Naive thymus-derived CD8-positive, alpha-beta T cell (primary cell): ENCODE data around the gene CRELD1. TPM values are rescaled to one million over a fixed set of nuclear protein-coding genes. Genes with fewer than 3 reads are reported as not detected.

Source experiments
- ATAC-seq, 2 donors: fragments of 150-1000 bp; cut with Tn5 transposase in 1 of 2; sonication (Bioruptor Pico), chemical (Tn5 transposase) in 1 of 2; 1 replicate in 1 of 2; 2 replicates in 1 of 2; pipeline ENCODE4 v1.10.0; 2021; ENCODE audit warnings: mild to moderate bottlenecking in 2 of 2, moderate library complexity in 2 of 2
- POLR2A ChIA-PET: fragments of 350-600 bp; sonication (Branson Sonifier 250); formaldehyde crosslinking; loops from one replicate; lab custom pipeline; 2021; ENCODE audit warnings: antibody characterized with exemption; lab: Charles Lee
- DNase-seq, 10 donors: peaks; one replicate each; pipeline versions ENCODE4 v3.0.0 to v3.0.0-alpha.2; 2020 to 2022
- H3K27ac Mint-ChIP-seq, 10 donors: one replicate each; pipeline ENCODE4 v1.8.0; 2020 to 2022; ENCODE audit warnings: mild to moderate bottlenecking in 10 of 10, mixed read lengths in 10 of 10, moderate library complexity in 4 of 10, inconsistent platforms in 1 of 10
- H3K27me3 Mint-ChIP-seq, 5 donors: one replicate each; pipeline ENCODE4 v1.8.0; 2021 to 2022; ENCODE audit warnings: mixed read lengths in 5 of 5
- H3K36me3 Mint-ChIP-seq, 3 donors: one replicate each; pipeline ENCODE4 v1.8.0; 2020 to 2022; ENCODE audit warnings: mixed read lengths in 3 of 3, mild to moderate bottlenecking in 2 of 3, inconsistent platforms in 1 of 3
- H3K4me1 Mint-ChIP-seq, 4 donors: one replicate each; pipeline ENCODE4 v1.8.0; 2021 to 2022; ENCODE audit warnings: mixed read lengths in 4 of 4
- H3K4me3 Mint-ChIP-seq, 10 donors: one replicate each; pipeline ENCODE4 v1.8.0; 2020 to 2022; ENCODE audit warnings: mild to moderate bottlenecking in 10 of 10, mixed read lengths in 10 of 10, moderate library complexity in 6 of 10, inconsistent platforms in 1 of 10
- H3K9me3 Mint-ChIP-seq, 9 donors: one replicate each; pipeline ENCODE4 v1.8.0; 2020 to 2022; ENCODE audit warnings: mixed read lengths in 9 of 9, mild to moderate bottlenecking in 3 of 9, inconsistent platforms in 1 of 9, moderate library complexity in 1 of 9
- polyA plus RNA-seq, 3 donors: library from polyadenylated mRNA; unstranded; fragments of 300-500 nt; fragmentation: Illumina TruSeq; gene quantifications; one replicate each; pipeline ENCODE4 v1.2.3, GENCODE V29; 2021
- total RNA-seq, 8 experiments: library from RNA in 2 of 8; stranded (reverse) in 2 of 8; gene quantifications; one replicate each; pipeline ENCODE4 v1.2.3 and lab custom pipeline; 2021 to 2026

The CRELD1 gene
- total and polyA plus RNA-seq, 5 experiments from 2014 or later = 25.5 to 58.3 (median 33.3) TPM

DNA sequence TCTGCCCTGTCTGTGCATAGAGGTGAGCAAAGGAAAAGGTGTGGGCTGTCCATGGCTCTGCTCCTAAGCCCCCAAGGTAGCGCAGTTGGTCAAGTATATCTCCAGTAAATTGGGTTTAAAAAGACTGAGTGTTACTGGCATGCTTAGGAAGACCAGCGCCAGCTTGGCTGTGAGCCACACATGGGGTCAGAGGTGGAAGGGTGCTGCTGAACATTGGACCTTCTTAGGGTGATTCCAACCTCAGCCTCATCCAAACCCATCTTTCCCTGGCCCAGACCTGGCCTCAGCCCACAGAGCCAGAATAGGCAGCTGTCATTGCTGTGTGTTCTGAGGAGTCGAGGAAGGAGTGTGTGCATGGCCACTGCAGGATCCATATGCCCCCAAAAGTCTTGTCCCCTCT, 25.3 kb upstream of the CRELD1 start:
- H3K36me3 Mint-ChIP-seq = peaks cover 0 to 2% (median 0%) of the 10 kb centered on the region in 3 donors
- DNase-seq = no peak
- POLR2A ChIA-PET = no interaction called here
- H3K9me3 Mint-ChIP-seq = no peaks in the 10 kb centered on the region
- no peak overlapping the region for H3K4me3 Mint-ChIP-seq
- ATAC-seq = no peak
- peaks cover 4 to 17% (median 7%) of the 10 kb centered on the region in 4 donors for H3K4me1 Mint-ChIP-seq
- H3K27ac Mint-ChIP-seq = peak overlapping the region in 1 of 10 donors; percentile 62
- peaks cover 3 to 16% (median 6%) of the 10 kb centered on the region in 5 donors for H3K27me3 Mint-ChIP-seq

DNA sequence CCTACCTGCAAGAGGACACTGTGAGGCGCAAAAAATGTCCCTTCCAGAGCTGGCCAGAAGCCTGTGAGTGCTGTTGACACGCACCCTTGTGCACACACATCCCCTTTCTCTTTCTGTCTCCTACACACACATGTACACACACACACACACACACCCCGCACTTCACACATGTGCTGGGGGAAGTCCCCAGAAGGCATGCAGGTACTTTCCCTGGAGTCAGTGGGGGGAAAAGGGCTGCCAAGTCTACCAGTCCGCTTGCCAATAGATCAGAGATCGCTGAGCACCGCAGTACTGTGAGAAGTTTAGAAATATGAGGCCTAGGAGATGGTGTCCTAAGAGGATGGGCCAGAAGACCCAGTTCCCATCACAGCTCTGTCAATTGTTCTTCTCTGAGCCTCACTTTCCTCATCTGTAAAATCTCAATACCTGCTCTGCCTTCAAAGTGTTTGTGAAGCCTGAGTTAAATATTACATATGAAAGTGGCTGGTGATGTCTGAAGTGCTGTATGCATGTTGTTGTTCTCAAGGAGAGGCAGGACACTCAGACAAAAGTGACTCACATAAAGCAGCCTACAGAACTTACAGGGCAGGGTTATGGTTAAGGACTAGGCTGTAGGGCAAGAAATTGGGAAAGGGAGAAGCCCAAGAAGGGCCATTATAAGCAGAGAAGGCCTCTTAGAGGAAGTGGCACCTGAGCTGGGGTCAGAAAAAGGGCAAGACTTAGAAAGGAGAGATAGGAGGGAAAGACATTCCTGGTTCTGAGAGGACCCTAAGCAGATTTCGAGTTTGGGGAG, 24.2 kb upstream of the CRELD1 start:
- Mint-ChIP-seq H3K36me3 (peaks cover 0 to 2% (median 0%) of the 10 kb centered on the region in 3 donors), H3K9me3 (no peaks in the 10 kb centered on the region), H3K27me3 (peaks cover 3 to 16% (median 6%) of the 10 kb centered on the region in 5 donors), H3K4me3 (no peak overlapping the region), H3K4me1 (peaks cover 0 to 13% (median 3%) of the 10 kb centered on the region in 4 donors), H3K27ac (peak overlapping the region in 1 of 10 donors; percentile 26)
- POLR2A ChIA-PET = no interaction called here
- ATAC-seq (no peak), DNase-seq (no peak)

DNA sequence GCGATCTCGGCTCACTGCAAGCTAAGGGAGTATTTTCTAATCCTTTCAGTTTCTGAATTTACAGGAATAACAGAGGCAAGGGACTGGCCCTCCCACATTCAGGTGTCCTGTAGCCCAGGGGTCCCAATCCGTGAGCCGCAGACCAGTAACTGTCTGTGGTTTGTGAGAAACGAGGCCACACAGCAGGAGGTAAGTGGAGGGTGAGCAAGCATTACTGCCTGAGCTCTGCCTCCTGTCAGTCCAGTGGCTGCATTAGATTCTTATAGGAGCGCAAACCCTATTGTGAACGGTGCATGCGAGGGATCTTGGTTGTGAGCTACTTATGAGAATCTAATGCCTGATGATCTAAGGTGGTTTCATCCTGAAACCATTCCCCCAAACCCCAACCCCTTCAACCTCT, 21.8 kb upstream of the CRELD1 start:
- ATAC-seq (no peak), DNase-seq (no peak)
- peaks cover 2 to 16% (median 6%) of the 10 kb centered on the region in 5 donors for H3K27me3 Mint-ChIP-seq
- no peaks in the 10 kb centered on the region for H3K9me3 Mint-ChIP-seq
- no peak overlapping the region for H3K4me3 Mint-ChIP-seq
- H3K4me1 Mint-ChIP-seq = peaks cover 3 to 27% (median 17%) of the 10 kb centered on the region in 4 donors
- POLR2A ChIA-PET = interaction anchor here (2.6 kb wide), 1 partner anchor 22 kb away, joined by 6 read pairs; the partner anchor contains the start of gene JAGN1
- H3K36me3 Mint-ChIP-seq = peaks cover 0 to 2% (median 0%) of the 10 kb centered on the region in 3 donors
- H3K27ac Mint-ChIP-seq = peak overlapping the region in 1 of 10 donors; percentile 12

DNA sequence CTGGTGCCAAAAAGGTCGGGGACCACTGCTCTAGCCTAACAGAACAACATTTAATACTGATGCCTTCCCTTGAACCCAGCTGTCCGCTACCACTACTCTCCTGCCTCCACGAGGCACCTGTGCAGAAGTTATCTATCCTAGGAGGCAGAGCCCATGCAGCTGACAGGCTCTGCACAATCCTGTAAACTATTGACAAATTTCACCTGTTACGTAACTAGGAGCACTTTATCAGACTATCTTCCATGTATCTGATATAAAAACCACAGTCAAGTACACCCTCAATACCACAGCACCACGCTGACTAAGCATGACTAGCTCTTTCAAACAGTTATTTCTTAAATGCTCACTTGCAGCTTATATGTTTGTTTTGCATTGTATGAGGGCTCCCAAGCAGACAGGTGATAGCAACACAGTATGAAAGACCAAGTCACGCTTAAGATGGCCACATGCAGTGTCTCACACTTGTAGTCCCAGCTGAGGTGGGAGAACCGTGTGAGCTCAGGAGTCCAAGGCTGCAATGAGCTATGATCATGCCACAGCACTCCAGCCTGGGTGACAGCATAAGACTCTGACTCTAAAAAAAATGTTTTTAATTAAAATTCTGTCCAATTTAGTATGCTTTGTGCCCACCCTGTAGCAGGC, 21.2 kb upstream of the CRELD1 start:
- Mint-ChIP-seq H3K27me3 (peaks cover 2 to 16% (median 6%) of the 10 kb centered on the region in 5 donors), H3K36me3 (peaks cover 0 to 2% (median 0%) of the 10 kb centered on the region in 3 donors), H3K9me3 (no peaks in the 10 kb centered on the region), H3K4me1 (peaks cover 3 to 28% (median 18%) of the 10 kb centered on the region in 4 donors), H3K27ac (no peak overlapping the region), H3K4me3 (peak overlapping the region in 1 of 10 donors; percentile 18)
- DNase-seq (no peak), ATAC-seq (no peak)
- POLR2A ChIA-PET = interaction anchor here (2.6 kb wide), 1 partner anchor 22 kb away, joined by 6 read pairs; the partner anchor contains the start of gene JAGN1

DNA sequence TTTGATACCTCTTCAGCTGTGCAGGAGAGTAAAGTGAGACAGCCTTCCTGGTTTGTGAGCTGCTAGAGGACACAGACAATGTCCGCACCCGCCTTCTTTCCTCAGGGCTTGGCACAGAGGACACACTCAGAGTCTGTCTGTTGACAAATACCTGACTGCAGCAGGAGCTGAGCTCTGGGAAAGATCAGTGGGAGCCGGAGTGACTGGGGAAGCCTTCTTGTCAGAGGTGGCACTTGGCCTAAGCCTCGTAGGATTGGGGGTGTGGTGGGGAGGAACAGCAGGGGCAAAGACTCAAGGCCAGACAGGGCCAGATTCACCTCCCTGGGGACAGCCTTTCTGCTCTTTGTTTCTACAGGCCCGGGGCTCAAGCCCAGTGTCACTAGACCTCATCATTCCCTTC, 20.0 kb upstream of the CRELD1 start:
- peaks cover 3 to 28% (median 18%) of the 10 kb centered on the region in 4 donors for H3K4me1 Mint-ChIP-seq
- H3K4me3 Mint-ChIP-seq = peak overlapping the region in 2 of 10 donors; percentile 26 to 58
- H3K36me3 Mint-ChIP-seq = peaks cover 0 to 2% (median 0%) of the 10 kb centered on the region in 3 donors
- peaks cover 2 to 16% (median 6%) of the 10 kb centered on the region in 5 donors for H3K27me3 Mint-ChIP-seq
- peak overlapping the region in 1 of 10 donors; percentile 92 for H3K27ac Mint-ChIP-seq
- no peak for ATAC-seq
- DNase-seq = no peak
- no peaks in the 10 kb centered on the region for H3K9me3 Mint-ChIP-seq
- POLR2A ChIA-PET = interaction anchor here (2.6 kb wide), 1 partner anchor 23 kb away, joined by 6 read pairs; the partner anchor contains the start of gene JAGN1

DNA sequence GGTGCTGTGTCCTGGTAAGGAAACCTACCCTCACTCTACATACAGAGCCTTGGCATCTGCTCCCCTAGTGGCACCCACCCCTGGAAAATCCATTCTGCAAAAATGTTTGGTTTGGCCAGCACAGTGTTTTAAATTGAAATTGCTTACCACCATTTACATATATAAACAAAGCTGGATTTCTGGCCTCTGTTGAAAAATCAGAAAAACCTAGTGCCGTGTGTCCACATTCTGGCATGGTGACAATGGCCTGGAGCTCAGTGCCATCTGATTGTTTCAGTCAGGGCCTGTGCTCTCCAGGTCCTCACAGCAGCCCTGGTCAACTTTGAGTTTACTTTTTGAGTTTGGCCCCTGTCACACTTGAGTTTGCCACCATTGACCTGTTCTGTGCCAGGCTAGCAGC, 19.6 kb upstream of the CRELD1 start:
- no peaks in the 10 kb centered on the region for H3K9me3 Mint-ChIP-seq
- DNase-seq = no peak
- no peak overlapping the region for H3K27ac Mint-ChIP-seq
- peaks cover 0 to 2% (median 0%) of the 10 kb centered on the region in 3 donors for H3K36me3 Mint-ChIP-seq
- POLR2A ChIA-PET = interaction anchor here (2.6 kb wide), 1 partner anchor 24 kb away, joined by 6 read pairs; the partner anchor contains the start of gene JAGN1
- peaks cover 2 to 16% (median 6%) of the 10 kb centered on the region in 5 donors for H3K27me3 Mint-ChIP-seq
- peaks cover 3 to 28% (median 18%) of the 10 kb centered on the region in 4 donors for H3K4me1 Mint-ChIP-seq
- no peak for ATAC-seq
- H3K4me3 Mint-ChIP-seq = peak overlapping the region in 4 of 10 donors; percentile 7 to 58 (median 12)

DNA sequence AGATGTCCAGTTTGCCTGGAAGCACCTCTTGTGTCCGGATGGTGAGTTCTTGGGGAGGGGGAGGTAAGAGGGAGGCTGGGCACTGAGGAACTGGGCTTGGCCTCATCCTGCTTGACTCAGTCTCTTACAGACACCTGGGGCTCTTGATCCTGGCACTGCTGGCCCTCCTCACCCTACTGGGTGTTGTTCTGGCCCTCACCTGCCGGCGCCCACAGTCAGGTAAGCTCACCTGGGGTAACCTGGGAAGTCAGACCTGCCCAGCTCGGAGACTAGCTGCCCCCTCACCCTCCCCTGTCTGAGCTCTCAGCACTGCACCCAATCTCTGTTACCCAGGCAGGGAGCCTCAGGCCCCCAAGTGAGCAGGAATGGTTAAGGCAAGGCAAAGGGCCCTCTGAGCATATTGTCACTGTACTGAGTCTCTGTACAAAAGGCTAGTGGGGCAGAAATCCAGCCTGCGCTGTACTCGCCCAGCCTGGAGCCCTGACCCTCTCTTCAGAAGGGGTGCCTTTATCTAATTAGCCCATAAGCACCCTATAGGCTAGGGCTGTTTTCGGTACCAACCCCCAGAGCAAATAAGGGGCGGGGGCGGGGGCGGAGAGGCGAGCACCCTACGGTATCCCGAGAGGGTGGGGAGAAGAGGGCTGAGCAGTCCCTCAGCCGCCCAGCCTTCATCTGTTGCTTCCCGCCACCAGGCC, 18.9 kb upstream of the CRELD1 start:
- Mint-ChIP-seq H3K27ac (peak overlapping the region in 2 of 10 donors; percentile 44 to 49), H3K9me3 (no peaks in the 10 kb centered on the region), H3K36me3 (peaks cover 0 to 2% (median 0%) of the 10 kb centered on the region in 3 donors), H3K4me3 (peak overlapping the region; percentile 46 to 82 (median 64)), H3K27me3 (peaks cover 2 to 16% (median 4%) of the 10 kb centered on the region in 5 donors), H3K4me1 (peaks cover 3 to 23% (median 18%) of the 10 kb centered on the region in 4 donors)
- no peak for DNase-seq
- POLR2A ChIA-PET = interaction anchor here (2.6 kb wide), 1 partner anchor 24 kb away, joined by 6 read pairs; the partner anchor contains the start of gene JAGN1
- peak in 1 of 2 donors; percentile 12 for ATAC-seq

DNA sequence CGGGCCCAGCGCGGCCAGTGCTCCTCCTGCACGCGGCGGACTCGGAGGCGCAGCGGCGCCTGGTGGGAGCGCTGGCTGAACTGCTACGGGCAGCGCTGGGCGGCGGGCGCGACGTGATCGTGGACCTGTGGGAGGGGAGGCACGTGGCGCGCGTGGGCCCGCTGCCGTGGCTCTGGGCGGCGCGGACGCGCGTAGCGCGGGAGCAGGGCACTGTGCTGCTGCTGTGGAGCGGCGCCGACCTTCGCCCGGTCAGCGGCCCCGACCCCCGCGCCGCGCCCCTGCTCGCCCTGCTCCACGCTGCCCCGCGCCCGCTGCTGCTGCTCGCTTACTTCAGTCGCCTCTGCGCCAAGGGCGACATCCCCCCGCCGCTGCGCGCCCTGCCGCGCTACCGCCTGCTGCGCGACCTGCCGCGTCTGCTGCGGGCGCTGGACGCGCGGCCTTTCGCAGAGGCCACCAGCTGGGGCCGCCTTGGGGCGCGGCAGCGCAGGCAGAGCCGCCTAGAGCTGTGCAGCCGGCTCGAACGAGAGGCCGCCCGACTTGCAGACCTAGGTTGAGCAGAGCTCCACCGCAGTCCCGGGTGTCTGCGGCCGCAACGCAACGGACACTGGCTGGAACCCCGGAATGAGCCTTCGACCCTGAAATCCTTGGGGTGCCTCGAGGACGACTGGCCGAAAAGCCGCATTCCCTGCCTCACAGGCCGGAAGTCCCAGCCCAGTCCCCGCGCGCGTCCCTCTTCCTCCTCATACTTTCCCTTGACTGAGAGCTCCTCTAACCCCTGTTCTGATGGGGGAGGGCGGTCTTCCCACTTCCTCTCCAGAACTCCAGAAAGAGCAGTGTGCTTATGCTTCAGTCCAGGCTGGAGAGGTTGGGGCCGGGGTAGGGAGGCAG, 18.1 kb upstream of the CRELD1 start:
- H3K9me3 Mint-ChIP-seq = no peaks in the 10 kb centered on the region
- peaks cover 3 to 23% (median 18%) of the 10 kb centered on the region in 4 donors for H3K4me1 Mint-ChIP-seq
- ATAC-seq (peak; percentile 57 to 70), DNase-seq (peak in 5 of 10 donors; percentile 15 to 35 (median 26))
- H3K4me3 Mint-ChIP-seq = peak overlapping the region; percentile 67 to 88 (median 80)
- peak overlapping the region in 2 of 10 donors; percentile 18 to 62 for H3K27ac Mint-ChIP-seq
- POLR2A ChIA-PET = interaction anchor here (2.1 kb wide), 1 partner anchor 17 kb away, joined by 10 read pairs; no protein-coding TSS in a partner anchor
- H3K36me3 Mint-ChIP-seq = peaks cover 0 to 2% (median 0%) of the 10 kb centered on the region in 3 donors
- peaks cover 2 to 16% (median 4%) of the 10 kb centered on the region in 5 donors for H3K27me3 Mint-ChIP-seq

DNA sequence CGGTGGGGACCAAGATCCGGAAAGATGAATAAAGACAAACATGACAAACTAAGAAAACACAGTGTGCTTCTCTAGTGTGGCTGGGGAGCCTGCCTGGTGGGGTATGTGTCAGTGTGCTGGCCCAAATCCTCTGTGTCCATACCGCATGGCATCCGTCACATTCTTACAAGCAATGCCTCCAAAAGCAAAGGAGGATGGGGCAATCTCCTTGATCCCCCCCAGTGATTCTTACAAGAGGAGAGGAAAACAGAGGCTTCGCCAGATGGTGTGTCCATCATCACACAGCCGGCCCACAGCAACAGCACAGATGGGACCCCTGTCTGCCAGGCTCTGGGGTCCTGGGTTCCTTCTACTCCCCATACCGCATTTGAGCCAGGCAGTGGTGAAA, 17.3 kb upstream of the CRELD1 start:
- Mint-ChIP-seq H3K27ac (peak overlapping the region in 2 of 10 donors; percentile 19 to 56), H3K36me3 (peaks cover 0 to 2% (median 0%) of the 10 kb centered on the region in 3 donors), H3K4me1 (peaks cover 3 to 23% (median 18%) of the 10 kb centered on the region in 4 donors), H3K4me3 (peak overlapping the region; percentile 57 to 82 (median 79)), H3K27me3 (peaks cover 2 to 14% (median 4%) of the 10 kb centered on the region in 5 donors), H3K9me3 (no peaks in the 10 kb centered on the region)
- POLR2A ChIA-PET = interaction anchor here (1.0 to 2.1 kb wide), 2 partner anchors 16 to 37 kb away, joined by 3 to 10 read pairs; no protein-coding TSS in a partner anchor
- ATAC-seq (no peak), DNase-seq (no peak)

DNA sequence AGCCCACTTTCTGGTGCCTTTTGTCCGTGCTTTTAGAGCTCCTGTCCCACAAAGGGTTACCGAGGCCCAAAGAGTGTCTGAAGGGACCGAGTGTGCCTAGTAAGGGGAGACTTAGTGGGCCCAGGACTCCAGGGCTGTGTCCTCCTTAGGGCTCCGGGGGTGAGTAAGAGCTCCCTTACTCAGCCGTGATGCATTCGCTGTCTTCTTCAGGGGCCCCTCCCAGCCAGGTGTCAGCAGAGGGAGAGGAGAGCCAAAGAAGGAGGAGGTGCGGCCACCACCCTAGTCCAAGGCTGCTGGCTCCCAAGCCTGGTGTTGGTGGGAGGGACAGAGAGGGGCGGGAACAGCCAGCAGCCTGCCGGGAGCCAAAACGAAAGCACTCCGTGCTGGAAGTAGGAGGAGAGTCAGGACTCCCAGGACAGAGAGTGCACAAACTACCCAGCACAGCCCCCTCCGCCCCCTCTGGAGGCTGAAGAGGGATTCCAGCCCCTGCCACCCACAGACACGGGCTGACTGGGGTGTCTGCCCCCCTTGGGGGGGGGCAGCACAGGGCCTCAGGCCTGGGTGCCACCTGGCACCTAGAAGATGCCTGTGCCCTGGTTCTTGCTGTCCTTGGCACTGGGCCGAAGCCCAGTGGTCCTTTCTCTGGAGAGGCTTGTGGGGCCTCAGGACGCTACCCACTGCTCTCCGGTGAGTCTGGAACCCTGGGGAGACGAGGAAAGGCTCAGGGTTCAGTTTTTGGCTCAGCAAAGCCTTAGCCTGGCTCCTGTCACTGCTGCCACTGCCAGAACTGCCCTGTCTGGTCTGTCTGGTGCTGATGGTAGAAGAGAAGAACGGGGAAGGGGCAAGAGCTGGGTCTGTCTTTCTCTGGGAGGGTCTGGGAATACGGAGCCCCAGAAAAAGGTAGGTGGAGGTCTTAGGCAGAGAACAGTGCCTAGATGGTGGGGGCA, 16.6 kb upstream of the CRELD1 start, which contains the start of gene IL17RC:
IL17RC (plus strand) TSS at position 365 of the 947 bp plus-strand sequence; CDS start at position 583, 218 bp downstream.
- peak within 1 kb of the TSS in 6 of 10 donors; percentile 18 to 87 (median 50) for H3K27ac Mint-ChIP-seq
- POLR2A ChIA-PET = interaction anchor here (1.0 to 2.1 kb wide), 3 partner anchors 15 to 124 kb away, joined by 3 to 10 read pairs (median 3); partner anchors contain the start of genes ARPC4 and TADA3
- peak in 1 of 10 donors; percentile 17 for DNase-seq

More for the DNA sequence above, 16.6 kb upstream of the CRELD1 start, which contains the start of gene IL17RC:
- H3K4me1 Mint-ChIP-seq = peaks cover 3 to 20% (median 18%) of the 10 kb centered on the region in 4 donors
- ATAC-seq = peak; percentile 39 to 49
- no peaks in the 10 kb centered on the region for H3K9me3 Mint-ChIP-seq
- peak within 1 kb of the TSS; percentile 67 to 88 (median 80) for H3K4me3 Mint-ChIP-seq
- no peaks in the 10 kb centered on the region for H3K36me3 Mint-ChIP-seq
- peaks cover 2 to 7% (median 3%) of the 10 kb centered on the region in 5 donors for H3K27me3 Mint-ChIP-seq
